ENCODE data around the gene MEIOB.
"Not testable (repeated sequence)": the region's sequence is repeated elsewhere in the genome, so short reads cannot be mapped to it uniquely, and the experiment has no call there.

MEIOB gene

GRCh38 chr16:1809281-1809801 is 62.6 kb downstream of the MEIOB start:
- no peak for DNase-seq

- DNase-seq, result no peak
Observed at GRCh38 chr16:1808691-1809090, 63.3 kb downstream of the MEIOB start.

GRCh38 chr16:1807626-1808025 is 64.3 kb downstream of the MEIOB start:
- no peak for DNase-seq

GRCh38 chr16:1800701-1801100 is 71.3 kb downstream of the MEIOB start:
- DNase-seq, result no peak

GRCh38 chr16:1799263-1799662 is 72.7 kb downstream of the MEIOB start:
- DNase-seq, result not testable (repeated sequence)

- DNase-seq, result no peak
Observed at GRCh38 chr16:1794908-1795666, 76.9 kb downstream of the MEIOB start.

- DNase-seq, result peak; percentile 42 to 73 (median 54)
Observed at GRCh38 chr16:1794221-1794871, 77.6 kb downstream of the MEIOB start.

- no peak for DNase-seq
Observed at GRCh38 chr16:1793578-1794220, 78.3 kb downstream of the MEIOB start, which contains the start of gene IGFALS. IGFALS (minus strand) TSS chr16:1793705; CDS start chr16:1793652, 53 bp downstream.

DNA sequence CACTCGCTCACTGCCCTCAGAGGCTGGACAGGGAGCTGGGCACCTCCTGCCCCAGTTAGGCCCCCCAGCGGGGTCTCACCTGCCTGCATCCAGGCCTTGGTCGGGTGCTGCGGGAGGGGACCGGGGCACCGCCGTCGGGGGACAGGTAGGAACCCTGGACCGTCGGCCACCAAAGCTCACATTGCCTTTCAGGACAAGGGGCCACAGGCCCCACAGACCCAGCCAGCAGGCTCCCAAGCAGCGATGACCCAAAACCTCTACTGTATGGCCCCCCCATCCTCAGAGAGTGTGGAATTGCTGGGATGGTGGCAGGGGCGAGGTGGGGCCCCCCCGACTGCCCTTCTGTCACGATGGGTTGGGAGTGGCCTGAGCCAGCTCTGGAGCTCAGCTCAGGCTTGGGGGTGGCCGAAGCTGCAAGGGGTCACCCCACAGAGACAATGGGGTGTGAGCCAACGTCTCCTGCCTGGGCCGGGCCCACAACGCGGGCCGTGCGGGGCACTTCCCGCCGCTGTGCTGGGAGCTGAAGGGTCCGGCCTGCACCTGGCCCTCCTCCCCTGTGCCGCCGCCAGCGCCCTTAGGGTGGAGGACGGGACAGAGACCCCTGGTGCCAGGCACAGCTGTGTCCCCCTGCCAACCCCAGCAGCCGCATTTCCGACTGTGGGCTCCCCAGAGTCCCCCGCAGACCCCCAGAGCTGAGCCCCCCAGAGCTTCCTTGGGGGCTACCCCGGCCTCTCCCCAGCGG is 79.0 kb downstream of the MEIOB start:
- no peak for DNase-seq

- peak in 1 of 3 experiments; percentile 40 for DNase-seq
Observed at GRCh38 chr16:1791943-1792812, 79.8 kb downstream of the MEIOB start.

- DNase-seq, result no peak
Observed at GRCh38 chr16:1791256-1791942, 80.6 kb downstream of the MEIOB start.

DNA sequence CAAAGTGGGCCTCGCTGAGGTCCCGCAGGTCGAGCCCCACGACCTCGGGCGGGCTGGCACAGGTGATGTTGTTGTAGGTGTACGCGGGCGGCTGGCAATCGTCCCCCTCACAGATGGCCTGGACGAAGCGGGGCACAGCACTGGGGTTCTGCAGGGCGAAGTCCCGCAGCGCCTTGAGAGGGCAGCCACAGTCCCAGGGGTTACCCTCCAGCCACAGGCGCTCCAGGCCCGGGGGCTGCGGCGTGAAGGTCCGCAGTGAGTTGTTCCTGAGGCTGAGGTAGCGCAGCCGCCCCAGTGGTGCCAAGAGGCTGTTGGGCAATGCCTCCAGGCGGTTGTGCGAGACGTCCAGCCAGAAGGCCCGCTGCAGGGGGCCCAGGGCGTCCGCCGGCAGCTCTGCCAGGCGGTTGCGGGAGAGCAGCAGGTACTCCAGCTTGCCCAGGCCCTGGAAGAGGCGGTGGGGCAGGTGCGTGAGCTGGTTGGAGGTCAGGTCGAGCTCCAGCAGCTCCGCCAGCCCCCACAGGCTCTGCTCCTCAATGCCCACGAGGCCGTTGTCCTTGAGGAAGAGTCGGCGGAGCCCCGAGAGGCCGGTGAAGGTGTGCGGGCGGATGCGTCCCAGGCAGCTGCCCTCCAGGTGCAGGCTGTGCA is 81.2 kb downstream of the MEIOB start:
- DNase-seq, result no peak

- no peak for DNase-seq
Observed at GRCh38 chr16:1790261-1790610, 81.7 kb downstream of the MEIOB start.

DNA sequence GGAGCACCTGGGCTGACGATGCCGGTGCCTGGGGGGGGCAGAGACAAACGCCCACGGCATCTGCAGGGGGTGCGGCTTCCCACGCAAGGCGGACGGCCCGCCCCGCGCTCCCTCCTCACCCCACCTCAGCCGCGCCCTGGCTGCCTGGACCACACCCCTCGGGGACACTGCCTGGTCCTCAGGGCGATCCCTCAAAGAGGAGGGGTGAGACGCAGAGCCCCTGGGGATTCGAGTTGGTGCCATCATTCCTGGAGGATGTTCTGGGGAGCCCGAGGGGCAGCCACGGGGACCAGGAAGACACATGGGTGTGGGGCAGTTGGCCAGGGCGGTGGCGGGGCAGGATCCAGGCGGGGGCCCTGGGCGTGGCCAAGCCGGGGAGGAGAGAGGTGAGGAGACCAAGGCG is 82.3 kb downstream of the MEIOB start:
- no peak for DNase-seq

- no peak for DNase-seq
Observed at GRCh38 chr16:1788708-1789100, 83.3 kb downstream of the MEIOB start.

GRCh38 chr16:1788095-1788707 is 83.8 kb downstream of the MEIOB start:
- DNase-seq, result no peak

DNA sequence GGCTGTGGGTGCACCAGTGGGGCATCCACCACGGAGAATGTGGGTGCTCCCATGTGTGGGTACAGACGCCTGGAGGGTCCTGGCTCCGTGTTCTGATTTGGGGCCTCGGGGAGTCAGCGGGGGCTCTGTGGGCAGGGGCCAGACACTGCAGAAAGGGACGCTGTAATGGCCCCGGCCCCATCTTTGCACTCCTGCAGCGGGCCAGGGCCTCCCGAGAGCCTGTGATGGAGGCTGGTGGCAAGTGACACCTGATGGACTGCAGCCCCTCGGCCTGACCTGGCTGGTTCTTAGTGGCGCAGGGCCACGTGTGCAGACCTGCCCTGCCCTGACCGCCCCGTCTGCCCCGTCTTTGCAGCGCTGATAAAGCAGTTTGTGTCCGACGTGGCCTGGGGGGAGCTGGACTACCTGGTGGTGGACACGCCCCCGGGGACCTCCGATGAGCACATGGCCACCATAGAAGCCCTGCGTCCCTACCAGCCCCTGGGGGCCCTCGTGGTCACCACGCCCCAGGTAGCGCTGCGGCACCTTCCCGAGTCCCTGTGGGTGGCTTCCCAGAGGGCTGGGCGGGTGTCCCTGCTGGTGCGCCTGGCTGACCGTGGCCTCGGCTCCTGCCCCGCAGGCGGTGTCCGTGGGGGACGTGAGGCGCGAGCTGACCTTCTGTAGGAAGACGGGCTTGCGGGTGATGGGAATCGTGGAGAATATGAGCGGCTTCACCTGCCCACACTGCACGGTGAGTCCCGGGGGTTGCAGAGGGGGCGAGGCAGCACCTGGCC is 84.5 kb downstream of the MEIOB start:
- no peak for DNase-seq

- DNase-seq, result no peak
Observed at GRCh38 chr16:1787056-1787321, 85.0 kb downstream of the MEIOB start.

DNA sequence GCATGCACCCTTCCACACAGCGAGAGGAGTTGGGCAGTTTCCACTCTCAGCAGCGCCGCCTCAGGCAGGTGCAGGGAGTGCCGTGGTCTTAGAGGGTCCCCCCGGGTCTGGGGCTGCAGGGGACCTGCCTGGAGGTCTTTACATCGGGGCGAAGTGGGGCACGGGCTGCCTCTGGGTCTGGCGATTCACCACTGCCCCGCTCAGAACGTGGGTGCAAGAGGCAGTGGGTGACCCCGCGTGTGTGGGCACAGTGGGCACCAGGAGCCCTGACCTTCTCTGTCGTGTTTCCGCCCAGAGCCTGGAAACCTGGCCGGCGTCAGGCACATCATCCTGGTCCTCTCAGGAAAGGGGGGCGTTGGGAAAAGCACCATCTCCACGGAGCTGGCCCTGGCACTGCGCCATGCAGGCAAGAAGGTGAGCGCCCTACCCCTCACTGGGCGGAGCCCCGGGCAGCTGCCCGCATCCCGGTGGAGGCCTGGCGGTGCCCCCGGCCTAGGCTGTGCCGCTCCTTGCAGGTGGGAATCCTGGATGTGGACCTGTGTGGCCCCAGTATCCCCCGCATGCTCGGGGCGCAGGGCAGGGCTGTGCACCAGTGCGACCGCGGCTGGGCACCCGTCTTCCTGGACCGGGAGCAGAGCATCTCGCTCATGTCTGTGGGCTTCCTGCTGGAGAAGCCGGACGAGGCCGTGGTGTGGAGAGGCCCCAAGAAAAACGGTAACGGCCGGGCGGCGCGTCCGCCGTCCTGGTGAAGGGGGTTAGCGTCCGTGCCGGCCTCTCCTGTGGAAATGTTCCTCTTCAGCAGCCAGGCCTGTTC is 85.5 kb downstream of the MEIOB start:
- no peak for DNase-seq
